GM18858 (cell line): ENCODE results near the gene BIRC6.
"Not testable (repeated sequence)": the region's sequence is repeated elsewhere in the genome, so short reads cannot be mapped to it uniquely, and the experiment has no call there.

Source experiments
- ATAC-seq: cut with Tn5 transposase; IDR thresholded peaks from one replicate; pipeline ENCODE4 v1.9.1; 2021; ENCODE audit not compliant: unreplicated experiment

BIRC6 gene

DNA sequence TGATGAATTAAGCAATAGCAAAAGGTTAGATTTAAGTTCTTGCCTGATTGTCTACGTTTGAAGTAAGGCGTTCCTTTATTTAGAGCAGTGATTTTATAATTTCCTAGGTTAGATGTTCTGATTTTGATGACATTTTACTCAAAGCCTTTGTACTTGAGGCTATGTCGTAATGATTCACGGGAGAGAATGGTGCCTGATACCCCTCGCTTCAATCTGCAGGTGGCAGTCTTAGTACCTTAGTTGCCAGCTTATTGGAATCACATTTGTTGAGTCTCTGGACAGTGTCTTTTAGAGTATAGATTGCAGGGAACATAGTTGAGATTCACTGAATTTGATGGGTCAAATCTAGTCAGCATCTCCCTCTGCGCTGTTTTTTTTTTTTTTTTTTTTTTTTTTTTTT is 89.5 kb downstream of the BIRC6 start:
- ATAC-seq: no peak

DNA sequence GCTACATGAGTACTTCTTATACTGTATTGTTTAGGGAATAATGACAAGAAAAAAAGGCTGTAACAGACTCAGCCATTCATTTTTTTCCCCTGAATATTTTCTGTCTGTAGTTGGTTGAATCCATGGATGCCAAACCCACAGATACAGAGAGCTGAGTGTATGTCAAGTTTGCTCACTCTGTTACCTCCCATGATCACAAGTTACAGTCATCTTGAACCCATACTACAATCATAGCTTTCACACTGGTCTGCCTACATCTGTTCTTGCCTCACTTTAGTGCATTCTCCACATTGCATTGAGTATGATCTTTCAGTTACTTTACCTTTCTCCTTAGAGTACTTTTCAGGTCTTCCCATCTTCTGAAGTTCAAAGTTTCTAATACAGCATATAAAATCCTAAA is 94.0 kb downstream of the BIRC6 start:
- no peak for ATAC-seq

DNA sequence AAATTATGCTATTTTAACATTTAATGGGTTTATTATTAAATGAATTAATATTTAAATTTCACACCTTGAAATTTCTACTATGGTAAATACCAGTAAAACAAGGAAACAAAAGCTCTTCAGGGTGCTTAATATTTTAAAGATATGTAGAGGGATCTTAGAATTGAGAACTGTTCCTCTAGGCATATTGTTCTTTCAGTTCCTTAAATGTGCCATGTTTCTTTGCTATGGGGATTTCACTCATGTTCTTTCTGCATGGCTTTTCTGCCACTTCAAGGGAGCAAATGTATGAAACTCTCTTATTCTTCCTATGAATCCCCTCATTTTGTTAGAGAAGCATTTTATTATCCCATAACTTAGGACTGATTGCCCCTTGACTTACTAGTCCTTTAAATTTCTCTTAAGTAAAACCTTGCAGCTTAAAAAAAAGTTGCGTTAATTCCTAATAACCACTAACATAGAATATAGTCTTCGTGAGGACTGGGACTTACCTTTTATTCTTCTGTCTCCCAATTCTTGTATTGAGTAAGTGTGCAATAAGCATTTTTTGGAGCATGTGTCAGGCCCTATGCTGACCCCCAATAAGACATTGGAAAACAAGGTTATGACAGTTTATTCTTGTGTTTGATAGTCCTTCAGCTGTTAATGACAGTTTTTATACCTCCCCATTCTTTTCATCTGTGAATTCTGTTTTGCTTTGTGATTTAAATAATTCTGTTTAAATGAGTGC is 95.7 kb downstream of the BIRC6 start:
- no peak for ATAC-seq

DNA sequence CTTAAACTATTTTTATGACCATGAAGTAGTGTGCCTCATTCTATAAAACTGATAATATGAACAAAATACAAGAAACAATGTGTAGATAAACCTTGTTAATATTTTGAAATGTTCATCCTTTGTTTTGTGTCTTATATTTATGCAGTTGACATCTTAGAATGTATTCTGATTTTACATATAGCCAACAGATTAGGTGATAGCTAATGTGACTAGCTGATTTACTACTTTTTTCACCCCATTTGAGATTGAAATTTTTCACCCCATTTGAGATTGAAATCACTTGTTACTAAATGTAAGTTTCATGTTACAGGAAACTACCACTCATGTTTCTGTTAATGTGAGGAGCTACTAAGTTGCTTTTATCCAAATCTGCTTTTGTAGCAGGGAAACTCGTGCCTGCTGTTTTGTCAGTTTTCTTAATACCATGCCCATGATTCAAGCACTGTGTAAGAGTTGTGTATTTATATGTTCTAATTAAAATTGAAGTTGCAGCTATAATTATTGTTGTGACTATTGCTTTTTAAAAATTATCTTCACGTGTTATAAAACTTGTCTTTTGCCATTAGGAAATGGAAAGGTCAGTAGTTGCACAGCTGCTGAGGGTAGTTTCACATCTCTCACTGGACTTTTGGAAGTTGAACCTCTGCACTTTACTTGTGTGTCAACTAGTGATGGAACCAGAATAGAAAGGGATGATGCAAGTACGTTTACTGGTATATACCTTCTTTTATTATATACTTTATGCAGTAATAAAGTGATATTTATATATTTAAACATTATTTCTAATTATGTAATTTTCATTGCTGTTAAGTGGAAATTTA is 96.6 kb downstream of the BIRC6 start:
- ATAC-seq: no peak

DNA sequence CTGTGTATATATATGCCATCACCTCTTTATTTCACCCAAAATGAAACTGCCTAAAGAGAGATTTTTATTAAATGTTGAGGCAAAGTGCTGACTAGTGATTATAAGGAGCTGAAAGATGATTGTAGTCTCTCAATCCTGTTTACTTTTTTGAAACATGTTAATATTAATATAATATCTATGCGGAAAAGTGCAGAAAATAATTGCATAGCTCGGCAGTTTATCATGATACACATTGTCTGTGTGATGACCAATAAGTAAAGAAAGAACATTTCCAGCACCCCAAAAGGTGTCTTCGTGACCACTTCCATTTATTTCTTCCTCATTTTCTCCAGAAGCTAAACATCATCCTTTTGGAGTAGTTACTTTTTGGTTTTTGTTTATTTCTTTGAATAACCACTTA is 99.0 kb downstream of the BIRC6 start:
- no peak for ATAC-seq

DNA sequence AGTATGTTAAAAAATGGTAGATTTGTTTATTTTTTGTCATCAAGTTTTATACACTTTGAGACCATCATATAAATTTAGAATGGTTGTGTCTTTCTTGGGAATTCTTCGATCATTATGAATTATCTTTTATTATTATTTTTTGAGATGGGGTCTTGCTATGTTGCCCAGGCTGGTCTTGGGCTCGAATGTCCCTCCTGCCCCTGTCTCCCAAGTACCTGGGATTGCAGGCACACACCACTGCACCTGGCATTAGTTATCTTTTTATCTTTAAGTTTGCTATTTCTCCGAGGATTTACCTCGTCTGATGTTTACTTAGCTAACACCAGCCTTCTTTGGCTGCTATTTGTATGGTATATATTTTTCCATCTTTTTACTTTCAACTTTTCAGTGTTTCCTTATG is 100.0 kb downstream of the BIRC6 start:
- no peak for ATAC-seq

DNA sequence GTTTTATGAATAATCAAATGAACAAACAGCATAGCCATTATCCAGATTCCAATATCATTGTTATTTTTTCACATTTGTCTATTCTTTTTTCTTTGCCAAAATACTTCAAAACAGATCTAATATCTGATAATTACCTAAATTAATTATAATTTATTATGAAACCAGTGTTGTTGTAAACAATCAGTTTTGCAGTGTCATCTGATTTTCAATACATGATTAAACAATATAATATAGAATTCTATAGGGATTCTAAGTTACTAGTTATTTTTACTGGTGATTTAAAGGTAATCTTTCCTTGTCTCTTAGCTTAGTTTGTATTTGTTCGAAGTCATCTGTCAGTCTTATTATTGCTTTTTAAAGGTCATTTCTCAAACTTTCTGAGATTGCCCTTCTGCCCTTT is 101.0 kb downstream of the BIRC6 start:
- ATAC-seq: no peak

DNA sequence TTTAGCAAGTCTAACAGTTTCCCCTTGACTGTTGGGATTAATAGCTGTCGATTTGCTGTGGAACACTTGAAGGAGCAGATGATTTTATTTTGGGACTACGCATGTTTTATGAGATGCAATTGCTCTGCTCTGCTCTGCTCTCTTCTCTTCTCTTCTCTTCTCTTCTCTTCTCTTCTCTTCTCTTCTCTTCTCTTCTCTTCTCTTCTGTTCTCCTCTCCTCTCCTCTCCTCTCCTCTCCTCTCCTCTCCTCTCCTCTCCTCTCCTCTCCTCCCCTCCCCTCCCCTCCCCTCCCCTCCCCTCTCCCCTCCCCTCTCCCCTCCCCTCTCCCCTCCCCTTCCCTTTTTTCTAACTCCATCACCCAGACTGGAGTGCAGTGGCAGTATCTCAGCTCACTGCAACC is 104.0 kb downstream of the BIRC6 start:
- ATAC-seq: not testable (repeated sequence)

DNA sequence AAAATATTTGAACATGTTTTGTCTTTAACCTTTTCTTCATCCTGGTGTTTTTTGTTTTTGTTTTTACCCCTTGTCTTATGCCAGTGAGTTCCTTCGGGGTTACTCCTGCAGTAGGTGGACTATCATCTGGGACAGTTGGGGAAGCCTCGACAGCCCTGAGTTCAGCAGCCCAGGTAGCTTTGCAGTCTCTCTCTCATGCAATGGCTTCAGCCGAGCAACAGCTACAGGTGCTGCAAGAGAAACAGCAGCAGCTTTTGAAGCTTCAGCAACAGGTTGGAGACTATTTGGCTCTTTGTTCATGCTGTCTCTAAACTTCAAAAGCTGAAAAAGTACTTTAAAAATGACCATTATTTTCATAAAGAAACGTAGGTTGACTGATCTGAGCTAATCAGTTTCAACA is 106.3 kb downstream of the BIRC6 start:
- no peak for ATAC-seq

DNA sequence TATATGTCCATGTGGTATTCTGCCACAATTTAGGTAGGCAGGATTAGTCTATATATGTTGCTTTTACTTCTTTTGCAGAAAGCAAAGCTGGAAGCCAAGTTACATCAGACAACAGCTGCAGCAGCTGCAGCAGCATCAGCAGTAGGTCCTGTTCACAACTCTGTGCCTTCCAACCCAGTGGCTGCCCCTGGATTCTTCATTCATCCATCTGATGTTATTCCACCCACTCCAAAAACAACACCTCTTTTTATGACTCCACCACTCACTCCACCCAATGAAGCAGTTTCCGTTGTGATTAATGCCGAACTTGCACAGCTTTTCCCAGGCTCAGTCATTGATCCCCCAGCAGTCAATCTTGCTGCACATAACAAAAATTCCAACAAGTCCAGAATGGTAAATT is 107.6 kb downstream of the BIRC6 start:
- no peak for ATAC-seq

DNA sequence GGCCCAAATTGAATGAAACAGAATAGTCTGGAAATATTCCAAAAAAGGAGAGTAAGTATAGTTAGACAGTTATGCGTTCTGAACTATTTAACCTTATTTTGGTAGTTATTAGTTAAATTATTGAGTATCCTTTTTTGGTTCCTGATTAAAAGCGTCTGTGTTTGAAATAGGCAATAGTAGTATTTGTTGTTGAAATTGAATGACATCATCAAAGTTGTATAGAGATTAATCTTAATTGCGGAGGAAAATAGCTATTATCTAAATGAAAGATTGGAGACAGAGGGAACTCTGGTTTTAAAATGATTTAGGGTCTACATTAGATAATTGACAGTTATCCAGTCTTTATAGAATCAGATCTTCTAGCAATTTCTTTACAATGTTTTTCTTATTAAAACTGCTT is 115.8 kb downstream of the BIRC6 start:
- no peak for ATAC-seq

DNA sequence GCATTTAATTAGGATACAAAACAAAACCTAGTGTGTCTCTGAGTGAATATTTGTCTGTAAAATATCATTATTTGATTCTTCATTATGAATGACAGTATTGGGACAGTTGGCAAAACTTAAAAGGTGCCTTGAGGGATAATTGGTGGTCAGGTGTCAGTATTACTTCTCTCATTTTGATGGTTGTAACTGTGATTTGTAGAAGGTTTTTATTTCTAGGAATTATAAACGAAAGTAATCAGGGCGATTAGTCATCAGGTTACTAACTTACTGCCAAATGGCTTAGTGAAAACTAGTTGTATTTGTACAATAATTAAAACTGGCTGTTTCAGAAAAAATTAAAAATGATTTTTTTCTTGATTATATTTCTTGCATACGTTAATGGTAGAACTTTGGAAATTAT is 117.6 kb downstream of the BIRC6 start:
- ATAC-seq: no peak

DNA sequence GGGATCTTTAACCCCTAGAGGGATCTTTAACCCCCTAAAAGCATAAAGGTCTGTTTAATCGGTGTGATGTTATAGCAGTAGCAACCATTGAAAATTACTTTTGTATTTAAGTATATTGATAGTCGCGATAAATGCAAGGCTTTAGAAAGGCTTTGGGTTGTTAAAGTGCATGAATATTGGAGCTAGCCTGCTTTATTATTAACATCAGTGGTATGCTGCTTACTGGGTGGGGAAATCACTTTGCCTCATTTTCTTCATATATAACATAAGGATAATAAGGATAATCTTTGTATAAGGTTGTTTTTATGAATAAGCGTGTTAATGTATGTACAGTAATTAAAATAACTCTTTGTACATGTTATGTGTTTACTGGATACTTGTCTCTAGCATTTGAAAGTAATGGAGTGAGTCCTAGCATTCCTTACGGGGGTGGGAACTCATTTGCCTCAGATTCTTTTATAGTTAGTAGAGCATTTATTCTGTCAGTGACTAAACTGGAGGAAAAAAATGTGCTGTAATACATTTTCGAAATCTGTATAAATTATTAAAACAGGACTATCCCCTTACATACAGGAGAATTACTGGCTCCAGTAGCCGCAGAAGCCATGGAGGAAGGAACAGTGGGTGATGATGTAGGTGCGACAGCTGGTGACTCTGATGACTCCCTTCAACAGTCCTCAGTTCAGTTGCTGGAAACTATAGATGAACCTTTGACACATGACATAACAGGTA is 122.2 kb downstream of the BIRC6 start:
- ATAC-seq: no peak

DNA sequence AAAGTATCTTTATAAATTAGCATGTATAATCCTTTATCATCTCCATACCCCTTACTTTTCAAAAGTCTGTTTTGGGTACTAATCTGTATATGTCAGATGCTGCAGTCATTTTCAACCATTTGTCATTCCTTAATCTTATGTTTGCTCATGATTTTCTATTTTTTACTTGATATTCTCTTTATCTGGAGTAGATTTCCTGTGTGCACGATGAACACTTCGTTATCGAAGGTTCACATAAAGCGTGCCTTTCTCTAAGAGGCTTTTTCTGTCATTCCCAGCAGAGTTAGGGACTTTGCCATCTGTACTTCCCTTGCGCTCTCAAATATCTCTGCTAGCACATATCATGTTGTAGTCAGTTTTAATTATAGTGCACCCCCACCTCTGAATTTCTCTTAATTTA is 123.2 kb downstream of the BIRC6 start:
- ATAC-seq: no peak

DNA sequence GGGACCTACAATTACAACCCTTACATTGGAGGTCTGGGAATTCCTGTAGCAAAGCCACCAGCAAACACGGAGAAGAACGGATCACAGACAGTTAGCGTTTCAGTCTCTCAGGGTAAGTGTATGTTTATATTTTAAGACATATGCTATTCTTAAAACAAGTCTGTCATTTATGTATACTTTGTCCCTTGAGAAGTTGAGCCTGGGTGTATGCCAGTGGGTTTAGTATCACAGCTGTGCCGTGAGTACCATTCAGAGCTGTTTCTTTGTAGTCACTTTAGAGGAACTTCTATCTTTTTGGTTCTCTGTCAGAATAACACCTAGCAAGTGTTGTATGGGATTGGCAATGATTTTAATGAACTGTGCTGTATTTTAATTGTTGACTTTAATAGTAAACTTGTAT is 125.6 kb downstream of the BIRC6 start:
- ATAC-seq: no peak

DNA sequence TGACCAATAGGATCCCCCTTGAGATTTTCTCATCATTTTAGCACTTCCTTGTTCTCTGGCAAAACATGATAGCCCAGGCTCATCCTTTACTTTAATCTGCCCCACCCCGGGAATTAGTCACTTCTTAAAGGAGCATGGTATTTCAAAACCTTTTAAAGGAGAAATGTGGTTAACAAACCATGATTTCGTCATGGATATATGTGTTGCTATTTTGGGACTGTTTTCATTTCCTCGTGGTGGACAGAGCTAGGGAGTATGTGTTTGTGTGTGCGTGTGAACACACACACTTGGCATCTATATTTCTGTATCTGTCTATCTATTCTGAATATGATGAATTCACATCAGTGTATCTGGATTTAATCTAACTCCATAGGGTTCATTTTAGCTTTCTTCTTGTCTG is 128.1 kb downstream of the BIRC6 start:
- no peak for ATAC-seq

DNA sequence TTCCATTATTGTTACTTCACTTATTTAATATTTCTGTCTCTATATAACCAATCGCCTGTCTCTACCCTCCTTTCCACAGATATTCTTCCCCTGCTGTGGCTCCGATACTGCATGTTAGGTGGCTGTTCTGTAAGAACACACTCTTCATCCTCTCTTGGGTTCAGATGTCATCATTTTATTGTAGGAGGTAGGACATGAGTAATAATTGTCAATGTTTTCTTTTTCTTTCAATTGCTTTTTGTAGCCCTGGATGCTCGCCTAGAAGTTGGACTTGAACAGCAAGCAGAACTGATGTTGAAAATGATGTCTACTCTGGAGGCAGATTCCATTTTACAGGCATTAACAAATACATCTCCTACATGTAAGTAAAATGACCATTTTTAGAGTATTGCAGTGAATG is 128.6 kb downstream of the BIRC6 start:
- ATAC-seq: no peak

DNA sequence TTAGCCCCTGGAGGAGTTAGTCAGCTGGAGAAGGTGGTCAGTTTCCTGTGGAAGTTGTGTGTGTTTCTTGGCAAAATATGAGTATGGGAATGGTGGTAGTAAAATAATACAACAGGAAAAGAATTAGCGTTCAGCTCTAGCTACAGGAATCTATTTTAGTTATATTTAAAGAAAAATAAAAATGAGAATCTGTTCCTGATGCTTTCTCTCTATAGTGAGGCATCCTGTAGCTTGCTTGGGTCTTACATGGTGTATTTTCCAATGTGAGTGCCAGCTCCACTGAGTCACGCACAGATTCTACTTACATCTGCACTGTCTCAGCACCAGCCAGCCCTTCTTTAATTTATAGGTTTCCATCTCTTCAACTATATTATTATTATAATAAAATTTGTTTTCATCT is 132.2 kb downstream of the BIRC6 start:
- no peak for ATAC-seq

DNA sequence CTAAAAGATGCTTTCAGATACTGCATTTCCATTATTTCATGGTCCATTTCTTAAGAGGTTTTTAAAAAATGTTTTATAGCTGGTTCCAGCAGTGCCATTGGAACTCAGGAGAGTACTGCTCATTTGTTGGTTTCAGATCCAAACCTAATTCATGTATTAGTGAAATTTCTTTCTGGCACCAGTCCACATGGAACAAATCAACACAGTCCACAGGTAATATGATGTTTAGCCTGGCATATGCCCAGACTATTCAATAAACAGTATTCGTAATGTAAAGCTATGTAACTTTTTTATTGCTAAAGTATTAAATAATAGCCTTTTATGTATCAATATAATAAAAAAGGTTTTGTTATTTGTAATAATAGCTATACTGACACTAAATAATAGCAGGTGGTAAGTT is 134.5 kb downstream of the BIRC6 start:
- ATAC-seq: no peak

DNA sequence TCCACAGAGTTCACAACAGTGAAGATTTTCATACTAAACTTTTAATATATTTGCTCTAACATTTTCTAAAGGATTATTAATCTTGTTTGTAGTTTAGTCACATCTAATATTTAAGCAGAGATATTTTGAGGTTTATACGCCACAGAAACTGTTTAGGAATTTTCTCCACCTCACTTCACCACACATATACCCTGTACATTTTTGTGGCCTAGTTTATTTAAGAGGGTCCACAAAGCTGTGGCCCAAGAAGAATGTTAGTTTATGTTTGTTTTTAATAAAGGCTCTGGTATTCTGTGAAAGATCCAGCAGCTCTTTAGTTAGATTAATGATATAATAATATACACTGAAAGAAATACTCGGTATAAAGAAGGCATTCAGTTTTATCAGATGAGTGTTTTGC is 138.3 kb downstream of the BIRC6 start:
- ATAC-seq: no peak

DNA sequence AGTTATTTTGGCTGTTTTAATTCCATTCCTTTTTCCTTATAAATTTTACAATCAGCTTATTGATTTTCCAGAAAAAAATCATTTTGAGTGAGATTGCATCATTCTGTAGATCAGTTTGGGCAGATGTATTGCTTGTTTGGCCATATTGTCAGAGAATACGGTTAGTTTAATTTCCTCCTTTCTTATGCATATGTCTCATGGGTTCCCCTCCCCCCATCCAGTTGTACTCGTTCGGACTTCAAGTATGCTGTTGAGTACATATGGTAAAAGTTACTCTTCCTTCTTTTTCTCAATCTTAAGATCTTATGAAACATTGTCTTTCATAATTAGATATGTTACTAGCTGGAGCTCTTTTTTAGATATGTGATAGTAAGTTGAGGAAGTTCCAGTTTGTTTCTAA is 139.8 kb downstream of the BIRC6 start:
- ATAC-seq: no peak

DNA sequence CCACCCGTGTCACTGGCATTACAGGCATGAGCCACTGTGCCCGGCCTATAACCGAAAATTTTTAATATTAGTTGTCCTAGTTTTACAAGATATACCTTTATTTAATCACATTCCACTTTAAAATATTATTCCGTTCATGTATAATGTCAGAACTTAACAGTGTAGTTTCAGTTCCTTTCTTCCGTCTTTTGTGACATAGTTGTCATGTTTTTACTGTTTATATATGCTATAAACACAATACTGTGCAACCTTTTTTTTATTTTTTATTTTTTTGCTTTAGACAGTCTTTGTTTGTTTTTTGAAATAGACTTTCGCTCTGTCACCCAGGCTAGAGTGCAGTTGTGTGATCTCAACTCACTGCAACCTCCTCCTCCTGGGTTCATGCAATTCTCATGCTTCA is 141.5 kb downstream of the BIRC6 start:
- ATAC-seq: no peak
